GM12892 (cell line): ENCODE measurements around the gene SLC1A3.

ENCODE experiments used
- DNase-seq: peaks from one replicate; pipeline ENCODE4 v3.0.0; 2011; ENCODE audit not compliant: insufficient read length
- FAIRE-seq: peaks from 2 replicates; lab custom pipeline; 2011; peaks lifted over from hg19 to GRCh38; lab: Jason Lieb, UNC
- POLR2A ChIP-seq: IDR thresholded peaks from 2 replicates; pipeline ENCODE4 v1.6.1; 2011; ENCODE audit warnings: low read depth, low read length, control low read depth
- POLR2AphosphoS5 ChIP-seq: IDR thresholded peaks from 2 replicates; pipeline ENCODE4 v1.6.1; 2011; ENCODE audit warnings: low read depth, low read length, control low read depth
- TAF1 ChIP-seq: IDR thresholded peaks from 2 replicates; pipeline ENCODE4 v1.6.1; 2011; ENCODE audit warnings: low read depth, mild to moderate bottlenecking, control low read depth, low read length, borderline replicate concordance

Gene SLC1A3

DNA sequence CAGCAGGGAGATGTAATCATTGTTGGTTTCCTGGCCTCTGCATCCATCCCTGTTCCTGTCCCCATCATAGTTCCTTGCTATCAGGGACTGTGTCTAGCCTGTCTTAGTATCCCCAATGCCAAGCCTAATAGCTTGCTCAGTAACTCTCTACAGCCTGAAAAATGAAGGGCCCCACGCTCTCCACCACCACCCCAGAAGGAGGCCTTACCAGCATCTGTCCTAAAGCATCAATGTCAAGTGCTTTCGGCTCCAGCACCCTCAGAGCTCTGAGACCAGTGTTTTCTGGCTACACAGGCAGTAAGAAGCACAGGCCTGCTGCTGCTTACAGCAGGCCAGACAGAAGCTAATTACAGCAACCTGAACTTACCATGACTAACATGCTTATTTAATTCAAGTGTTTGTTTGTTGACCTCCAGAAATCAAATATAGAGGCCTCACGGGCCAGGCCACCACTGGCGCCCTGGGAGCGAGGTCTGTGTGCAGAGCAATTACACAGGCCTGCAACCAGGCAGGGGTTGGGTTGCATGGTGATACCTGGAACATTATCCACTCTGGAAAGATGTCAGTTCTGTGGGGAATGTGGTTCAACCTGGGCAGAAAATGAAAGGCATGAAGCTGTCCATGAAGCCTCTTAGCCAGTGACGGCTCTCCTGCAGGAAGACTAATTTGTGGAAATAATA lies 124.3 kb downstream of the SLC1A3 start:
- TF ChIP-seq POLR2AphosphoS5, result no peak
- no peak for TF ChIP-seq POLR2A
- no peak for TF ChIP-seq TAF1
- no peak for DNase-seq
- FAIRE-seq, result no peak

DNA sequence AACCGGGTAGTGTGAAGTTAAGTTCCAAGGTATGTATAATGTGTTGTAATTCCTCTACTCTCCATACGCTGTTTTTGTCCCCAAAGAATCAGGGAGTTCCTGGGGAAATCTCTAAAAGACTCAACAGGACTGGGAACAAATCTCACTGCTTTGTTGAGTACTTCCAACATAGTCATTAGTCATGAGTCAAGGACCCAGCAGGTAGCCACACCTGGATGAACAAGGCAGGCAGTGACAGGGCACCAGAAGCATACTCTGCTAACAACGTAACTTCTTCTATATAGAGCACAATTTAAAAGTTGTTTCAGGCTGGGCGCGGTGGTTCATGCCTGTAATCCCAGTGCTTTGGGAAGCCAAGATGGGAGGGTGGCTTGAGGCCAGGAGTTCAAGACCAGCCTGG lies 126.8 kb downstream of the SLC1A3 start:
- TF ChIP-seq POLR2A (no peak), POLR2AphosphoS5 (no peak), TAF1 (no peak)
- FAIRE-seq (no peak), DNase-seq (no peak)

DNA sequence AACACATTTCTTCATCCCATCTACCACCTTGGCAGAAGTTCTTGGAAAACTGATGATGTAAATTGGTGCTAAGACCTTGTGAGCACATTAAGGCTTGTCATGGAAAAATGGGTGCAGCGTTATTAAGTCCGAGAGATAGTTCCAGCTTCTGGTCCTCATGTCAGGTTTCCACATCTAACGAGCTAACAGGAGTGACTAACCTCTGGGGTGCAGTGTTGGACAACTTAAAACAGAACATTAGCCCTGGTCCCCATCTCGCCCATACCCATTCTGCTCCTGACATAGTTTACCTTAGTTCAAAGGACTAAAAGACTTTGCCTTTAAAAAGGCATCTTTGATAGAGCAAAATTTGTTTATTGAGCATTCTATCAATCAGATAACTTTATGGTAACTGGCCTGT lies 128.0 kb downstream of the SLC1A3 start:
- FAIRE-seq, result no peak
- no peak for DNase-seq
- TF ChIP-seq TAF1 (no peak), POLR2AphosphoS5 (no peak)

DNA sequence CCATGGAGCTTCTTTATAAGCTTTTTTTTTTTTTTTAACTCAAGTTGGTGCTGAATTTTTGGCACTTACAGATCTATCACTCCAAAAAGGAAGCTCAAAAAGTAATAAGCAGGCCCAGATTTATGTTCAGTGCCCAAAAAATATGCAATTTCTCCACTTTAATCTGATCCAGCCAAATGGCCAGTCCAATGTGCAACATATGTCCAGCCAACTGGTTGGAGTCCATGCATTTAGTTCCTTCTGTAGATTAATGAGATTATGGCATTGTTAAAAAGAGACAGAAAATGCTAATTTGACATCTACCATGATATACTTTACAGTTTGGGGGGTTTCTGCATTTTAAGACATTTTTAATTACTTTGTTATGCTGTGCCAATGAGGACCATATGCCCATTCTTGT lies 129.5 kb downstream of the SLC1A3 start:
- FAIRE-seq (no peak), DNase-seq (no peak)
- TF ChIP-seq POLR2AphosphoS5 (no peak), POLR2A (no peak), TAF1 (no peak)
